ENCODE measurements around the gene AREL1. TPM values are rescaled to one million over a fixed set of nuclear protein-coding genes. Genes with fewer than 3 reads are reported as not detected.

Gene AREL1
- total RNA-seq, 1 experiment from 2014 or later = 45.9 TPM

- RAD21 ChIA-PET (ENCODE audit: low non-redundant PET in 1 of 2, low total read pairs in 2 of 2, uncharacterized antibody in 2 of 2, unreplicated experiment in 2 of 2) = no interaction called here
- H4K20me1 ChIP-seq (ENCODE audit: insufficient read depth) = no peaks in the 10 kb centered on the region
- H2AFZ ChIP-seq (ENCODE audit: low read depth, low read length, poor library complexity, severe bottlenecking) = no peak overlapping the region
- no peaks in the 10 kb centered on the region for H3K9me2 ChIP-seq (ENCODE audit: insufficient read depth)
- no peak for DNase-seq (ENCODE audit: low read depth, low spot score)
- no peak for TF ChIP-seq SRF (IDR thresholded peaks at IDR 0.05; ENCODE audit: low read depth)
- TF ChIP-seq REST (IDR thresholded peaks at IDR 0.05; ENCODE audit: low read depth) = no peak
- TF ChIP-seq CBX3 (IDR thresholded peaks at IDR 0.05; ENCODE audit: low read depth) = no peak
- no peak for TF ChIP-seq TCF7L2 (IDR thresholded peaks at IDR 0.05; ENCODE audit: borderline replicate concordance, extremely low read depth, insufficient read depth, insufficient read length)
- no peak for TF ChIP-seq EZH2phosphoT487 (IDR thresholded peaks at IDR 0.05; ENCODE audit: borderline replicate concordance)
- TF ChIP-seq JUND (IDR thresholded peaks at IDR 0.05) = no peak
- no peak for TF ChIP-seq POLR2A (IDR thresholded peaks at IDR 0.05; ENCODE audit: borderline replicate concordance, extremely low read depth, insufficient read depth, insufficient read length)
- no peak for TF ChIP-seq SIN3A (IDR thresholded peaks at IDR 0.05; ENCODE audit: low read depth)
- TF ChIP-seq ZFX (IDR thresholded peaks at IDR 0.05) = no peak
- TF ChIP-seq FOSL1 (IDR thresholded peaks at IDR 0.05; ENCODE audit: low read depth) = no peak
- TF ChIP-seq EGR1 (IDR thresholded peaks at IDR 0.05; ENCODE audit: low read depth) = no peak
- no peak for TF ChIP-seq ZNF274 (IDR thresholded peaks at IDR 0.05; ENCODE audit: low read depth, low read length)
- TF ChIP-seq, protein P1, sequence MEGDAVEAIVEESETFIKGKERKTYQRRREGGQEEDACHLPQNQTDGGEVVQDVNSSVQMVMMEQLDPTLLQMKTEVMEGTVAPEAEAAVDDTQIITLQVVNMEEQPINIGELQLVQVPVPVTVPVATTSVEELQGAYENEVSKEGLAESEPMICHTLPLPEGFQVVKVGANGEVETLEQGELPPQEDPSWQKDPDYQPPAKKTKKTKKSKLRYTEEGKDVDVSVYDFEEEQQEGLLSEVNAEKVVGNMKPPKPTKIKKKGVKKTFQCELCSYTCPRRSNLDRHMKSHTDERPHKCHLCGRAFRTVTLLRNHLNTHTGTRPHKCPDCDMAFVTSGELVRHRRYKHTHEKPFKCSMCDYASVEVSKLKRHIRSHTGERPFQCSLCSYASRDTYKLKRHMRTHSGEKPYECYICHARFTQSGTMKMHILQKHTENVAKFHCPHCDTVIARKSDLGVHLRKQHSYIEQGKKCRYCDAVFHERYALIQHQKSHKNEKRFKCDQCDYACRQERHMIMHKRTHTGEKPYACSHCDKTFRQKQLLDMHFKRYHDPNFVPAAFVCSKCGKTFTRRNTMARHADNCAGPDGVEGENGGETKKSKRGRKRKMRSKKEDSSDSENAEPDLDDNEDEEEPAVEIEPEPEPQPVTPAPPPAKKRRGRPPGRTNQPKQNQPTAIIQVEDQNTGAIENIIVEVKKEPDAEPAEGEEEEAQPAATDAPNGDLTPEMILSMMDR (IDR thresholded peaks at IDR 0.05 in 2 of 3, conservative IDR thresholded peaks at IDR 0.05 in 1 of 3; ENCODE audit: borderline replicate concordance in 1 of 3, insufficient read depth in 1 of 3, low read depth in 2 of 3, low read length in 2 of 3) = no peak
- no peak for TF ChIP-seq EZH2 (IDR thresholded peaks at IDR 0.05)
- TF ChIP-seq CEBPB (IDR thresholded peaks at IDR 0.05; ENCODE audit: low read depth) = no peak
- TF ChIP-seq SP1 (IDR thresholded peaks at IDR 0.05; ENCODE audit: low read depth) = no peak
- TF ChIP-seq ELF1 (IDR thresholded peaks at IDR 0.05; ENCODE audit: borderline replicate concordance, low read depth) = no peak
- H3K9ac ChIP-seq (ENCODE audit: low read length) = no peak overlapping the region
- POLR2A ChIA-PET = no interaction called here
- CTCF ChIA-PET = no interaction called here
- H3K79me2 ChIP-seq (ENCODE audit: insufficient read depth, low read length) = no peaks in the 10 kb centered on the region
- intact Hi-C loops (cut with micrococcal nuclease) = no loop called here
- H3K4me1 ChIP-seq (ENCODE audit: control insufficient read depth in 1 of 2, insufficient read depth in 2 of 2, low read length in 2 of 2) = no peaks in the 10 kb centered on the region
- no peaks in the 10 kb centered on the region for H3K27me3 ChIP-seq (ENCODE audit: insufficient read depth, low read length)
- no peak for ATAC-seq
- H3K4me3 ChIP-seq (replicated peaks in 1 of 2; ENCODE audit: low read depth in 1 of 2, low read length in 2 of 2) = no peak overlapping the region
- no peak overlapping the region for H3K27ac ChIP-seq (ENCODE audit: low read depth, low read length)
- H3K36me3 ChIP-seq (ENCODE audit: control insufficient read depth in 1 of 2, insufficient read depth in 2 of 2, low read length in 2 of 2) = peaks cover 36 to 56% of the 10 kb centered on the region in 2 experiments; a peak in 3 of 4 replicates
- no TSS peak for BruUV-seq (replicated peaks)
- H3K9me3 ChIP-seq (ENCODE audit: control insufficient read depth in 1 of 2, insufficient read depth in 1 of 2, low read depth in 1 of 2, low read length in 2 of 2) = no peaks in the 10 kb centered on the region
- no peak overlapping the region for H3K4me2 ChIP-seq (ENCODE audit: low read length)
Observed at GRCh38 chr14:74671789-74672188, 41.1 kb downstream of the AREL1 start.
